ENCODE data around the gene UBALD2.

UBALD2 gene

DNA sequence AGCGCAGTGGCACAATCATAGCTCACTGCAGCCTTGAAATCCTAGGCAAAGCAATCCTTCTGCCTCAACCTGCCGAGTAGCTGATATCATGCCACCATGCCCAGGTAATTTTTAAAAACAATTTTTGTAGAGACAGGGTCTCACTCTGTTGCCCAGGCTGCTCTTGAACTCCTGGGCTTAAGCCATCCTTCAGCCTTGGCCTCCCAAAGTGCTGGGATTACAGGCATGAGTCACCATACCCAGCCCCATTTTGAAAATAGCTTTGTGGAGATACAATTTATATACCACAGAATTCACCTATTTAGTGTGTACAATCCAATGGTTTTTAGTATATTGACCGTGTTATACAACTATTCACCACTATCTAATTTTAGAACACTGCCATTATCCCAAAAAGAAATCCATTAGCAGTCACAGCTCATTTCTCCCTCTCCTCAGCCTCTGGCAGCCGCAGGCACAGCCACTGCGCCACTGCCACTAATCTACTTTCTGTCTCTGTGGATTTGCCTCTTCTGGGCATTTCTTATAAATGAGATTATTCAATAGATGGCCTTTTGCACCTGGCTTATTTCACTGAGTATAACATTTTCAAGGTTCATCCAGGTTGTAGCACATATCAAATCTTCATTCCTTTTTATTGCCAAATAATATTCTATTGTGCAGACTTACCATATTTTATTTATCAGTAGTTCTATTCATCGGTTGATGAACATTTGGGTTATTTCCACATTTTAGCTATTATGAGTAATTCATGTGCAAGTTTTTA is 31.4 kb upstream of the UBALD2 start:
- no peak for DNase-seq (ENCODE audit: low read depth in 2 of 2)
- no peak overlapping the region for H3K4me3 ChIP-seq (replicated peaks in 1 of 2; ENCODE audit: low read depth in 2 of 2, low read length in 2 of 2)
- TF ChIP-seq, protein P1, sequence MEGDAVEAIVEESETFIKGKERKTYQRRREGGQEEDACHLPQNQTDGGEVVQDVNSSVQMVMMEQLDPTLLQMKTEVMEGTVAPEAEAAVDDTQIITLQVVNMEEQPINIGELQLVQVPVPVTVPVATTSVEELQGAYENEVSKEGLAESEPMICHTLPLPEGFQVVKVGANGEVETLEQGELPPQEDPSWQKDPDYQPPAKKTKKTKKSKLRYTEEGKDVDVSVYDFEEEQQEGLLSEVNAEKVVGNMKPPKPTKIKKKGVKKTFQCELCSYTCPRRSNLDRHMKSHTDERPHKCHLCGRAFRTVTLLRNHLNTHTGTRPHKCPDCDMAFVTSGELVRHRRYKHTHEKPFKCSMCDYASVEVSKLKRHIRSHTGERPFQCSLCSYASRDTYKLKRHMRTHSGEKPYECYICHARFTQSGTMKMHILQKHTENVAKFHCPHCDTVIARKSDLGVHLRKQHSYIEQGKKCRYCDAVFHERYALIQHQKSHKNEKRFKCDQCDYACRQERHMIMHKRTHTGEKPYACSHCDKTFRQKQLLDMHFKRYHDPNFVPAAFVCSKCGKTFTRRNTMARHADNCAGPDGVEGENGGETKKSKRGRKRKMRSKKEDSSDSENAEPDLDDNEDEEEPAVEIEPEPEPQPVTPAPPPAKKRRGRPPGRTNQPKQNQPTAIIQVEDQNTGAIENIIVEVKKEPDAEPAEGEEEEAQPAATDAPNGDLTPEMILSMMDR (IDR thresholded peaks at IDR 0.05; ENCODE audit: low read depth, low read length), result no peak

DNA sequence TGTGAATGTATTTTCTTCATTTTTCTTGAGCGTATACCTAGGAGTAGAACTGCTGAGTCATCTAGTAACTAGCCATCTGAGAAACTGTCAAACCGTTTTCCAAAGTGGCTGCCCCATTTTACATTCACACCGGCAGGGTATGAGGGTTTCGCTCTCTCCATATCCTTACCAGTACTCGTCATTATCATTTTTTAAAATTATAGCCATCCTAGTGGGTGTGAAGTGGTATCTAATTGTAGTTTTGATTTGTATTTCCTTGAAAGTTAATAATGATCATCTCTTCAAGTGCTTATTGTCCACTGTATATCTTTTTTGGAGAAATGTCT is 30.8 kb upstream of the UBALD2 start:
- TF ChIP-seq, protein P1 (IDR thresholded peaks at IDR 0.05; ENCODE audit: low read depth, low read length), result no peak
- peak in 1 of 2 donors; percentile 43 for DNase-seq (ENCODE audit: low read depth in 2 of 2)
- no peak overlapping the region for H3K4me3 ChIP-seq (replicated peaks in 1 of 2; ENCODE audit: low read depth in 2 of 2, low read length in 2 of 2)

- TF ChIP-seq, protein P1 (IDR thresholded peaks at IDR 0.05; ENCODE audit: low read depth, low read length), result no peak
- H3K4me3 ChIP-seq (replicated peaks in 1 of 2; ENCODE audit: low read depth in 2 of 2, low read length in 2 of 2), result no peak overlapping the region
- DNase-seq (ENCODE audit: low read depth in 2 of 2), result no peak
Observed at GRCh38 chr17:76235883-76236282, 29.3 kb upstream of the UBALD2 start.

DNA sequence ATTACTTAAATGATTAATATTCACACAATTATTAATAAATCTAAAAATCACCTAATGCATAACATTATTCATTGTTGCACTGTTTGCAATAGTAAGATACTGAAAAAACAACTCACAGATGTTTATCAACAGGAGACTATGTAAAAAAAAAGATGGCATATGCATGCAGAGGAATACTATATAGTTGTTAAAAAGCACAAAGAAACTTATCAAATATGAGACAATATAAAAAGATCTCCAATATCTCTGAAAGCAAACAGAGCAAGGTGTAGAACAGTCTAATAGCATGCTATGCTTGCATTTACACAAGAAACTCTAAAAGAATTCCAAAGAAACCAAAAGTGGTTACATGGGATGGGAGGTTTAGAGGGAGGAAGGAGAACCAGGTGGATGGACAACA is 28.5 kb upstream of the UBALD2 start:
- TF ChIP-seq, protein P1 (IDR thresholded peaks at IDR 0.05; ENCODE audit: low read depth, low read length), result no peak
- no peak overlapping the region for H3K4me3 ChIP-seq (replicated peaks in 1 of 2; ENCODE audit: low read depth in 2 of 2, low read length in 2 of 2)
- no peak for DNase-seq (ENCODE audit: low read depth in 2 of 2)

DNA sequence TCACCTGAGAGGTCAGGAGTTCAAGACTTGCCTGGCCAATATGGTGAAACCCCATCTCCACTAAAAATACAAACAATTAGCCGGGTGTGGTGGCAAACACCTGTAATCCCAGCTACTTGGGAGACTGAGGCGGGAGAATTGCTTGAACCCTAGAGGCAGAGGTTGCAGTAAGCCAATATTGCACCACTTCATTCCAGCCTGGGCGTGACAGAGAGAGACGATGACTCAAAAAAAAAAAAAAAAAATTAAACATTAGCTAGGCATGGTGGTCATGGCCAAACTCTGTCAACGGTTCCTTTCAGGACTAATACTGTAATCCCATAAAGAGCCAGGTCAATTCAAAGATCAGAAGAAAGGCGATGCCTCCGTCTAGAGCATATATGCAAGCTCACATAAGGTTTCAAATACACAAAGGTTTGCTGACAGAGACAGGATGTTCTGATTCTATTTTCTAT is 27.3 kb upstream of the UBALD2 start:
- H3K4me3 ChIP-seq (replicated peaks in 1 of 2; ENCODE audit: low read depth in 2 of 2, low read length in 2 of 2), result no peak overlapping the region
- DNase-seq (ENCODE audit: low read depth in 2 of 2), result peak in 1 of 2 donors; percentile 37
- TF ChIP-seq, protein P1 (IDR thresholded peaks at IDR 0.05; ENCODE audit: low read depth, low read length), result no peak

- DNase-seq (ENCODE audit: low read depth in 2 of 2), result no peak
Observed at GRCh38 chr17:76238847-76239537, 26.2 kb upstream of the UBALD2 start.

More at GRCh38 chr17:76238847-76239537, 26.2 kb upstream of the UBALD2 start:
- TF ChIP-seq, protein P1 (IDR thresholded peaks at IDR 0.05; ENCODE audit: low read depth, low read length), result no peak
- no peak overlapping the region for H3K4me3 ChIP-seq (replicated peaks in 1 of 2; ENCODE audit: low read depth in 2 of 2, low read length in 2 of 2)

All from cardiac fibroblast (primary cell).